ENCODE results near the gene BATF2. TPM values are rescaled to one million over a fixed set of nuclear protein-coding genes. Genes with fewer than 3 reads are reported as not detected.
"Not testable (repeated sequence)": the region's sequence is repeated elsewhere in the genome, so short reads cannot be mapped to it uniquely, and the experiment has no call there.

Gene BATF2
- total and polyA plus RNA-seq, 4 donors: 0.51 to 3.2 (median 1.4) TPM

DNA sequence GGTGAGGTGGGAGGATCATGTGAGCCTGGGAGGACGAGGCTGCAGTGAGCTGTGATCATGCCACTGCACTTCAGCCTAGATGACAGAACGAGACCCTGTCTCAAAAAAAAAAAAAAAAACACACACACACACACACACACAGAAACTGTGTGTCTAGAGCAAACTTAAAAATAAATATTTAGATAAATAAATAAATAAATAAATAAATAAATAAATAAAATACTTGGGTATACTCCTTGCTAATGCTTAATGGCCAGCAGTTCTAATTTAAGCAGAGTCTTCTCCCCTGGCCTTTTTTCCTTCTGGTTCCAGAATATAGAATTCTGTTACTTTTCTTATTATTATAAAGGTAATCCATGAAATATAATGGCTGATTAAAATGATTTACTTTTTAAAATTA is 12.1 kb upstream of the BATF2 start:
- TF ChIP-seq YY1 (IDR thresholded peaks at IDR 0.05) (no peak), RXRA (IDR thresholded peaks at IDR 0.05) (no peak)

DNA sequence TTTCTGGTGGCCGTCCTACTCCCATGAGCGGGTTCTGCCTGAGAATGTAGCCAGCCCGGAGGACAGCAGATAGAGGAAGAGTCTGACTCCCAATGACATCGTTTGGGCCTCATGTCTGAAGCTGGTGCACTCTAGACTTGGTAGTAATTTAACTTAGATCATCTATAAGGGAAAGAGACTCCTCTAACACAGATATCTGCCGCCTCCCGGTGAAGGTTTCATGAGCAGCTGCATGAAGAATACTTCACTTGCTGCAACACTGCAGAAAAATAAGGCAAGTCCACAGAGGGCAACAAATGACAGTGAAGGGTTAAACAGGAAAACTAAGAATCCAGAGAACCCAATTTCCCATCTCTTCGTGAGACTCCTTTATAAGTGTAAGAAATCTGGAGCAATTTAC is 11.2 kb upstream of the BATF2 start:
- H3K36me3 ChIP-seq (ENCODE audit: control insufficient read depth in 4 of 4, insufficient read depth in 3 of 4, low read depth in 1 of 4, low read length in 3 of 4): no peaks in the 10 kb centered on the region
- H3K4me1 ChIP-seq (ENCODE audit: control insufficient read depth in 4 of 4, insufficient read depth in 4 of 4, low read length in 3 of 4): peaks cover 0 to 1% (median under 1%) of the 10 kb centered on the region in 4 donors
- no peak overlapping the region for H3K4me3 ChIP-seq (ENCODE audit: low read depth in 1 of 3, low read length in 3 of 3)
- H3K27ac ChIP-seq (ENCODE audit: low read depth in 1 of 2, low read length in 2 of 2): no peak overlapping the region
- 78% methylated on average over 7 of the region's 7 CpGs for WGBS
- no peaks in the 10 kb centered on the region for H3K9me3 ChIP-seq (ENCODE audit: control insufficient read depth in 4 of 4, low read length in 3 of 4)
- no peak for TF ChIP-seq JUND (IDR thresholded peaks at IDR 0.05)
- no peak for TF ChIP-seq RXRA (IDR thresholded peaks at IDR 0.05)
- TF ChIP-seq SP1 (IDR thresholded peaks at IDR 0.05): no peak
- TF ChIP-seq RAD21 (IDR thresholded peaks at IDR 0.05): no peak
- TF ChIP-seq, protein P1, sequence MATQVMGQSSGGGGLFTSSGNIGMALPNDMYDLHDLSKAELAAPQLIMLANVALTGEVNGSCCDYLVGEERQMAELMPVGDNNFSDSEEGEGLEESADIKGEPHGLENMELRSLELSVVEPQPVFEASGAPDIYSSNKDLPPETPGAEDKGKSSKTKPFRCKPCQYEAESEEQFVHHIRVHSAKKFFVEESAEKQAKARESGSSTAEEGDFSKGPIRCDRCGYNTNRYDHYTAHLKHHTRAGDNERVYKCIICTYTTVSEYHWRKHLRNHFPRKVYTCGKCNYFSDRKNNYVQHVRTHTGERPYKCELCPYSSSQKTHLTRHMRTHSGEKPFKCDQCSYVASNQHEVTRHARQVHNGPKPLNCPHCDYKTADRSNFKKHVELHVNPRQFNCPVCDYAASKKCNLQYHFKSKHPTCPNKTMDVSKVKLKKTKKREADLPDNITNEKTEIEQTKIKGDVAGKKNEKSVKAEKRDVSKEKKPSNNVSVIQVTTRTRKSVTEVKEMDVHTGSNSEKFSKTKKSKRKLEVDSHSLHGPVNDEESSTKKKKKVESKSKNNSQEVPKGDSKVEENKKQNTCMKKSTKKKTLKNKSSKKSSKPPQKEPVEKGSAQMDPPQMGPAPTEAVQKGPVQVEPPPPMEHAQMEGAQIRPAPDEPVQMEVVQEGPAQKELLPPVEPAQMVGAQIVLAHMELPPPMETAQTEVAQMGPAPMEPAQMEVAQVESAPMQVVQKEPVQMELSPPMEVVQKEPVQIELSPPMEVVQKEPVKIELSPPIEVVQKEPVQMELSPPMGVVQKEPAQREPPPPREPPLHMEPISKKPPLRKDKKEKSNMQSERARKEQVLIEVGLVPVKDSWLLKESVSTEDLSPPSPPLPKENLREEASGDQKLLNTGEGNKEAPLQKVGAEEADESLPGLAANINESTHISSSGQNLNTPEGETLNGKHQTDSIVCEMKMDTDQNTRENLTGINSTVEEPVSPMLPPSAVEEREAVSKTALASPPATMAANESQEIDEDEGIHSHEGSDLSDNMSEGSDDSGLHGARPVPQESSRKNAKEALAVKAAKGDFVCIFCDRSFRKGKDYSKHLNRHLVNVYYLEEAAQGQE (IDR thresholded peaks at IDR 0.05): no peak
- TF ChIP-seq, protein P2, sequence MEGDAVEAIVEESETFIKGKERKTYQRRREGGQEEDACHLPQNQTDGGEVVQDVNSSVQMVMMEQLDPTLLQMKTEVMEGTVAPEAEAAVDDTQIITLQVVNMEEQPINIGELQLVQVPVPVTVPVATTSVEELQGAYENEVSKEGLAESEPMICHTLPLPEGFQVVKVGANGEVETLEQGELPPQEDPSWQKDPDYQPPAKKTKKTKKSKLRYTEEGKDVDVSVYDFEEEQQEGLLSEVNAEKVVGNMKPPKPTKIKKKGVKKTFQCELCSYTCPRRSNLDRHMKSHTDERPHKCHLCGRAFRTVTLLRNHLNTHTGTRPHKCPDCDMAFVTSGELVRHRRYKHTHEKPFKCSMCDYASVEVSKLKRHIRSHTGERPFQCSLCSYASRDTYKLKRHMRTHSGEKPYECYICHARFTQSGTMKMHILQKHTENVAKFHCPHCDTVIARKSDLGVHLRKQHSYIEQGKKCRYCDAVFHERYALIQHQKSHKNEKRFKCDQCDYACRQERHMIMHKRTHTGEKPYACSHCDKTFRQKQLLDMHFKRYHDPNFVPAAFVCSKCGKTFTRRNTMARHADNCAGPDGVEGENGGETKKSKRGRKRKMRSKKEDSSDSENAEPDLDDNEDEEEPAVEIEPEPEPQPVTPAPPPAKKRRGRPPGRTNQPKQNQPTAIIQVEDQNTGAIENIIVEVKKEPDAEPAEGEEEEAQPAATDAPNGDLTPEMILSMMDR (IDR thresholded peaks at IDR 0.05; ENCODE audit: low read depth, low read length, missing input control): no peak
- TF ChIP-seq TAF1 (conservative IDR thresholded peaks at IDR 0.05): no peak
- no peak for TF ChIP-seq HNF4A (conservative IDR thresholded peaks at IDR 0.05)
- no peak for TF ChIP-seq GABPA (IDR thresholded peaks at IDR 0.05 in 1 of 2, conservative IDR thresholded peaks at IDR 0.05 in 1 of 2)
- no peak for TF ChIP-seq FOXA2 (IDR thresholded peaks at IDR 0.05)
- no peak for TF ChIP-seq FOXA1 (IDR thresholded peaks at IDR 0.05)
- TF ChIP-seq, protein P3, sequence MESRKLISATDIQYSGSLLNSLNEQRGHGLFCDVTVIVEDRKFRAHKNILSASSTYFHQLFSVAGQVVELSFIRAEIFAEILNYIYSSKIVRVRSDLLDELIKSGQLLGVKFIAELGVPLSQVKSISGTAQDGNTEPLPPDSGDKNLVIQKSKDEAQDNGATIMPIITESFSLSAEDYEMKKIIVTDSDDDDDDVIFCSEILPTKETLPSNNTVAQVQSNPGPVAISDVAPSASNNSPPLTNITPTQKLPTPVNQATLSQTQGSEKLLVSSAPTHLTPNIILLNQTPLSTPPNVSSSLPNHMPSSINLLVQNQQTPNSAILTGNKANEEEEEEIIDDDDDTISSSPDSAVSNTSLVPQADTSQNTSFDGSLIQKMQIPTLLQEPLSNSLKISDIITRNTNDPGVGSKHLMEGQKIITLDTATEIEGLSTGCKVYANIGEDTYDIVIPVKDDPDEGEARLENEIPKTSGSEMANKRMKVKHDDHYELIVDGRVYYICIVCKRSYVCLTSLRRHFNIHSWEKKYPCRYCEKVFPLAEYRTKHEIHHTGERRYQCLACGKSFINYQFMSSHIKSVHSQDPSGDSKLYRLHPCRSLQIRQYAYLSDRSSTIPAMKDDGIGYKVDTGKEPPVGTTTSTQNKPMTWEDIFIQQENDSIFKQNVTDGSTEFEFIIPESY (IDR thresholded peaks at IDR 0.05): no peak
- TF ChIP-seq, protein P4, sequence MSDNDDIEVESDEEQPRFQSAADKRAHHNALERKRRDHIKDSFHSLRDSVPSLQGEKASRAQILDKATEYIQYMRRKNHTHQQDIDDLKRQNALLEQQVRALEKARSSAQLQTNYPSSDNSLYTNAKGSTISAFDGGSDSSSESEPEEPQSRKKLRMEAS (IDR thresholded peaks at IDR 0.05): no peak
- no peak for TF ChIP-seq NR2F2 (IDR thresholded peaks at IDR 0.05)
- TF ChIP-seq EGR1 (IDR thresholded peaks at IDR 0.05; ENCODE audit: low read depth in 2 of 2): no peak
- no peak for TF ChIP-seq HNF4G (IDR thresholded peaks at IDR 0.05)
- no peak for TF ChIP-seq YY1 (IDR thresholded peaks at IDR 0.05)
- TF ChIP-seq, protein P5, sequence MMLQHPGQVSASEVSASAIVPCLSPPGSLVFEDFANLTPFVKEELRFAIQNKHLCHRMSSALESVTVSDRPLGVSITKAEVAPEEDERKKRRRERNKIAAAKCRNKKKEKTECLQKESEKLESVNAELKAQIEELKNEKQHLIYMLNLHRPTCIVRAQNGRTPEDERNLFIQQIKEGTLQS (IDR thresholded peaks at IDR 0.05): no peak
- H3K27me3 ChIP-seq (ENCODE audit: control insufficient read depth in 4 of 4, insufficient read depth in 4 of 4, low read length in 3 of 4): no peaks in the 10 kb centered on the region
- no peak for DNase-seq (ENCODE audit: low spot score)
- H3K9ac ChIP-seq (ENCODE audit: low read depth in 1 of 2, low read length in 2 of 2): no peak overlapping the region

More for the DNA sequence above, 12.1 kb upstream of the BATF2 start:
- Histone ChIP-seq H3K9ac (ENCODE audit: low read depth in 1 of 2, low read length in 2 of 2) (no peak overlapping the region), H3K27ac (ENCODE audit: low read depth in 1 of 2, low read length in 2 of 2) (no peak overlapping the region), H3K4me1 (ENCODE audit: control insufficient read depth in 4 of 4, insufficient read depth in 4 of 4, low read length in 3 of 4) (peaks cover 0 to 9% (median 7%) of the 10 kb centered on the region in 4 donors), H3K27me3 (ENCODE audit: control insufficient read depth in 4 of 4, insufficient read depth in 4 of 4, low read length in 3 of 4) (no peaks in the 10 kb centered on the region), H3K4me3 (ENCODE audit: low read depth in 1 of 3, low read length in 3 of 3) (no peak overlapping the region), H3K9me3 (ENCODE audit: control insufficient read depth in 4 of 4, low read length in 3 of 4) (no peaks in the 10 kb centered on the region), H3K36me3 (ENCODE audit: control insufficient read depth in 4 of 4, insufficient read depth in 3 of 4, low read depth in 1 of 4, low read length in 3 of 4) (no peaks in the 10 kb centered on the region)
- 96% methylated on average over 2 of the region's 2 CpGs for WGBS
- no peak for DNase-seq (ENCODE audit: low spot score)

DNA sequence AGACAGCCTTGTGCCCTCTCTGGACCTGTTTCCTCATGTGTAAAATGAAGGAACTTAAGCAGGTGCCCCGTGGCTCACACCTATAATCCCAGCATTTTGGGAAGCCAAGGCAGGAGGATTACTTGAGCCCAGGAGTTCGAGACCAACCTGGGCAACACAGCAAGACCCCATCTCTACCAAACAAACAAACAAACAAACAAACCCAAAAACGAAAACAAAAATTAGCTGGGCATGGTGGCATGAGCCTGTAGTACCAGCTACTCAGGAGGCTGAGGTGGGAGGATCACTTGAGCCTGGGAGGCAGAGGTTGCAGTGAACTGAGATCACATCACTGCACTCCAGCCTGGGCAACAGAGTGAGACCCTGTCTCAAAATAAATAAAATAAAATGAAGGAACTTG is 7.2 kb upstream of the BATF2 start:
- H3K9ac ChIP-seq (ENCODE audit: low read depth in 1 of 2, low read length in 2 of 2); DNase-seq (ENCODE audit: low spot score); H3K9me3 ChIP-seq (ENCODE audit: control insufficient read depth in 4 of 4, low read length in 3 of 4); H3K4me3 ChIP-seq (ENCODE audit: low read depth in 1 of 3, low read length in 3 of 3); H3K27me3 ChIP-seq (ENCODE audit: control insufficient read depth in 4 of 4, insufficient read depth in 4 of 4, low read length in 3 of 4); H3K36me3 ChIP-seq (ENCODE audit: control insufficient read depth in 4 of 4, insufficient read depth in 3 of 4, low read depth in 1 of 4, low read length in 3 of 4); H3K4me1 ChIP-seq (ENCODE audit: control insufficient read depth in 4 of 4, insufficient read depth in 4 of 4, low read length in 3 of 4); H3K27ac ChIP-seq (ENCODE audit: low read depth in 1 of 2, low read length in 2 of 2): not testable (repeated sequence)
- whole genome bisulfite sequencing: 74% methylated on average over 3 of the region's 3 CpGs

Measured in liver (tissue), 9 donors.